Activated naive CD4-positive, alpha-beta T cell (primary cell): Measurements from ENCODE around the gene EFCAB6.

ENCODE experiments used
- DNase-seq, 4 experiments: peaks; one replicate each; lab custom pipeline; 2025; lab: John Stamatoyannopoulos, UW

The EFCAB6 gene

GRCh38 chr22:43637275-43638260, 174.5 kb downstream of the EFCAB6 start:
- DNase-seq, result no peak

- DNase-seq, result no peak
Observed at GRCh38 chr22:43636086-43636485, 176.0 kb downstream of the EFCAB6 start.

GRCh38 chr22:43635101-43635500, 177.0 kb downstream of the EFCAB6 start:
- DNase-seq, result no peak

GRCh38 chr22:43634316-43634715, 177.8 kb downstream of the EFCAB6 start:
- DNase-seq, result no peak

GRCh38 chr22:43633631-43634285, 178.3 kb downstream of the EFCAB6 start:
- no peak for DNase-seq

GRCh38 chr22:43631846-43632245, 180.3 kb downstream of the EFCAB6 start:
- no peak for DNase-seq

- DNase-seq, result no peak
Observed at GRCh38 chr22:43631201-43631600, 180.9 kb downstream of the EFCAB6 start.

- no peak for DNase-seq
Observed at GRCh38 chr22:43630451-43630850, 181.7 kb downstream of the EFCAB6 start.

- no peak for DNase-seq
Observed at GRCh38 chr22:43628250-43628649, 183.9 kb downstream of the EFCAB6 start.

- no peak for DNase-seq
Observed at GRCh38 chr22:43627485-43628213, 184.5 kb downstream of the EFCAB6 start.

- no peak for DNase-seq
Observed at GRCh38 chr22:43625242-43625641, 186.9 kb downstream of the EFCAB6 start.

GRCh38 chr22:43624144-43624998, 187.7 kb downstream of the EFCAB6 start:
- DNase-seq, result no peak

- no peak for DNase-seq
Observed at GRCh38 chr22:43622886-43623285, 189.2 kb downstream of the EFCAB6 start.

GRCh38 chr22:43620197-43620596, 191.9 kb downstream of the EFCAB6 start:
- no peak for DNase-seq

GRCh38 chr22:43618517-43618916, 193.6 kb downstream of the EFCAB6 start:
- no peak for DNase-seq

- DNase-seq, result no peak
Observed at GRCh38 chr22:43616645-43617044, 195.5 kb downstream of the EFCAB6 start.

- DNase-seq, result no peak
Observed at GRCh38 chr22:43600265-43600664, 211.8 kb downstream of the EFCAB6 start.

GRCh38 chr22:43592476-43592875, 219.6 kb downstream of the EFCAB6 start:
- DNase-seq, result no peak

GRCh38 chr22:43591380-43591779, 220.7 kb downstream of the EFCAB6 start:
- no peak for DNase-seq

- no peak for DNase-seq
Observed at GRCh38 chr22:43587574-43587973, 224.5 kb downstream of the EFCAB6 start.

- DNase-seq, result no peak
Observed at GRCh38 chr22:43583501-43583900, 228.6 kb downstream of the EFCAB6 start.

- DNase-seq, result no peak
Observed at GRCh38 chr22:43582394-43582793, 229.7 kb downstream of the EFCAB6 start.
